Subcutaneous abdominal adipose tissue (tissue), 5 donors: ENCODE measurements around the gene INSYN2B.

Experiments used
- H3K27ac ChIP-seq: one replicate; pipeline ENCODE4 v1.7.0; 2013; ENCODE audit warnings: low read depth, mild to moderate bottlenecking, inconsistent platforms, low read length, moderate library complexity
- H3K27me3 ChIP-seq, 5 donors: one replicate each; pipeline ENCODE4 v1.7.0; 2013; ENCODE audit warnings: low read length in 5 of 5, inconsistent platforms in 1 of 5; ENCODE audit not compliant: control insufficient read depth in 5 of 5, insufficient read depth in 4 of 5
- H3K36me3 ChIP-seq, 5 donors: one replicate each; pipeline ENCODE4 v1.7.0; 2013; ENCODE audit warnings: low read length in 5 of 5; ENCODE audit not compliant: control insufficient read depth in 5 of 5, insufficient read depth in 5 of 5
- H3K4me1 ChIP-seq, 5 donors: one replicate each; pipeline ENCODE4 v1.7.0; 2013; ENCODE audit warnings: low read length in 5 of 5, mild to moderate bottlenecking in 3 of 5, moderate library complexity in 1 of 5; ENCODE audit not compliant: control insufficient read depth in 5 of 5, insufficient read depth in 5 of 5
- H3K4me3 ChIP-seq, 5 donors: one replicate each; pipeline ENCODE4 v1.7.0; 2013; ENCODE audit warnings: low read length in 5 of 5, low read depth in 1 of 5
- H3K9ac ChIP-seq, 5 donors: one replicate each; pipeline ENCODE4 v1.7.0; 2013; ENCODE audit warnings: low read length in 5 of 5, mild to moderate bottlenecking in 4 of 5, moderate library complexity in 3 of 5
- H3K9me3 ChIP-seq, 5 donors: one replicate each; pipeline ENCODE4 v1.7.0; 2013; ENCODE audit warnings: low read length in 5 of 5; ENCODE audit not compliant: control insufficient read depth in 5 of 5
- donor health status: healthy.
- donor health status: healthy.
- donor health status: healthy.
- donor health status: healthy.
- donor health status: healthy.

The INSYN2B gene

DNA sequence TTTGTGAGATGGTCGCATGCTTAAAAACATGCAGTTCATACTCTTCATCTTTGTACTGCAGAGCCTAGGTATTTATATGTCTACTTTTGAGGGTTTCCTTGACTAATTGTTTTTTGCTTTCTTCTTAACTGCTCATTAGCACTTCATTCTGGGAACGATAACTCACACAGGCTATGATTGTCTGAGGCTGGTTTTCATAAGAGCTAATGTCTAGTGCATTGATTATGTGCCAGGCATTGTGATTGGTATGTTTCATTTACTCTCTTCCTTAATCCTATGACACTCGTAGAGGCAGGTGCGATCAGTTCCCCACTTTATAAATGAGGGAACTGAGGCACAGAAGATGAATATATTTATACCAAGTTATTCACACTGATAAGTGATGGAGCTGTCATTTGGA, 93.6 kb downstream of the INSYN2B start:
- no peaks in the 10 kb centered on the region for H3K36me3 ChIP-seq
- no peaks in the 10 kb centered on the region for H3K9me3 ChIP-seq
- H3K4me1 ChIP-seq, result no peaks in the 10 kb centered on the region
- H3K9ac ChIP-seq, result no peak overlapping the region
- H3K4me3 ChIP-seq, result no peak overlapping the region
- H3K27ac ChIP-seq, result no peak overlapping the region
- H3K27me3 ChIP-seq, result no peaks in the 10 kb centered on the region

DNA sequence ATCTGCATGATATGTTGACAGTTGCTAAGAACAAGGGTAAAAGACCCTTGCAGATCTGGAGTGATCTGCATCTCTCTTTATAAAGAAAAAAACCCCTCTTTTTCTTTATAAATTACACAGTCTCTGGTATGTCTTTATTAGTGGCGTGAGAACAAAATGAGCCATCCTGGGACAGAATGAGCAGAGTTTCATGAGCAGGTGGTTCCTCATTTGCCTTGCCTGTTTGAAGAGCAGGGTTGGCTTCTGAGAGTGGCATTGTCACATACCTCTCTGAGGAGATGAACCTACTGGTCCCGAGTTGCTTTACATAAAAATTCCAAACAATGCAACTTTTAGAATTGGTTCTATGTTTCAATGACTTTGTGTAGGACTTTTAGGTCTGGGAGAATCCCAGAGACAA, 94.3 kb downstream of the INSYN2B start:
- Histone ChIP-seq H3K27me3 (no peaks in the 10 kb centered on the region), H3K4me1 (no peaks in the 10 kb centered on the region), H3K27ac (no peak overlapping the region)

DNA sequence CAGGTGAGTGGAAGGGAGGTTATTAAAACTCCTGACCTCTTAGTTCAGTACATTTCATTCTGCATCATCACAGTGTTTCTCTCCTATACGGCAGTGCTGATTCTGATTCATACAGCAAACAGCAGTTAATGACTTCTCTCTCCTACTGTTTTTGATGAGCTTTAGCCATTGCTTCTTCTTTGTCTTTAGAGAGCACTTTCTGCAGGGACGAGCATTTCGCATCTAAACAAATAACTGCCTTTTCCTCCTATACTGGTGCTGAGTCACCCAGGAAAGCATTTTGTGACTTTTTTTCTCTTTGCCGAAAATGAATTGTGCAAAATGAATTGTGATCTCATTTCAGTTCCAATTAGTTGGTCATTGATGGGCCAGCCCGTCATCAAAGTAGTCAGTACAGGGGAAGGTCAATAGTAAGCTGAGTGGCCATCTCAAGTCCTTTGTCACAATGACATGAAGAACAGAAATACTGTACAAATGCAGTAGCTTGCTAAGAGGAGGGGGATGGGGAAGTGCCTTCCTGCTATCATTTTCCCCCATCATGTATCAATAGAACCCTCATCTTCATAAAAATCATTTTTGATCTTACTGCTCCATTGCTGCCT, 98.5 kb downstream of the INSYN2B start:
- H3K9me3 ChIP-seq, result no peaks in the 10 kb centered on the region
- H3K27ac ChIP-seq, result no peak overlapping the region
- no peaks in the 10 kb centered on the region for H3K4me1 ChIP-seq
- no peaks in the 10 kb centered on the region for H3K36me3 ChIP-seq
- H3K27me3 ChIP-seq, result no peaks in the 10 kb centered on the region
- H3K4me3 ChIP-seq, result no peak overlapping the region
- H3K9ac ChIP-seq, result no peak overlapping the region

More for the DNA sequence above, 94.3 kb downstream of the INSYN2B start:
- H3K36me3 ChIP-seq, result no peaks in the 10 kb centered on the region
- no peak overlapping the region for H3K9ac ChIP-seq
- no peaks in the 10 kb centered on the region for H3K9me3 ChIP-seq
- H3K4me3 ChIP-seq, result no peak overlapping the region

DNA sequence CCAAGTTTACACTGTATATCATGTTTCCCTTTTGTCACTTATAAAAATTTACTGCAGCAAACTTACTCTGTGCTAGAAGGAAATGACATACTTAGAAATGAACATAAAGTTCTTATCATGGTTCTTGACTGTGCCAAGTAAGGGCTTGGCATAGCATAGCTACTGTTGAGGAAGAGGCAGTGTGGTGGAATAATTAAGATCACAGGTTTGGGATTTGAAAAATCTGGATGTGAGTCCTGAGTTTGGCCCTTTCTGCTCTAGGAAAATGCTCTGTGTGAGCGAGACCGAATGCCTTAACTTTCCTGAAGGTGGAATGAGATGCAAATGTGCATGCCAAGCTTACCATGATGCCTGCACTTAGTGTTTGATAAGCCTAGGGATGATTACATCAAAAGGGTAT, 99.5 kb downstream of the INSYN2B start:
- no peaks in the 10 kb centered on the region for H3K9me3 ChIP-seq
- no peaks in the 10 kb centered on the region for H3K27me3 ChIP-seq
- H3K4me3 ChIP-seq, result no peak overlapping the region
- peaks cover 0 to 8% (median 6%) of the 10 kb centered on the region in 5 donors for H3K4me1 ChIP-seq
- H3K27ac ChIP-seq, result no peak overlapping the region
- no peaks in the 10 kb centered on the region for H3K36me3 ChIP-seq
- no peak overlapping the region for H3K9ac ChIP-seq

DNA sequence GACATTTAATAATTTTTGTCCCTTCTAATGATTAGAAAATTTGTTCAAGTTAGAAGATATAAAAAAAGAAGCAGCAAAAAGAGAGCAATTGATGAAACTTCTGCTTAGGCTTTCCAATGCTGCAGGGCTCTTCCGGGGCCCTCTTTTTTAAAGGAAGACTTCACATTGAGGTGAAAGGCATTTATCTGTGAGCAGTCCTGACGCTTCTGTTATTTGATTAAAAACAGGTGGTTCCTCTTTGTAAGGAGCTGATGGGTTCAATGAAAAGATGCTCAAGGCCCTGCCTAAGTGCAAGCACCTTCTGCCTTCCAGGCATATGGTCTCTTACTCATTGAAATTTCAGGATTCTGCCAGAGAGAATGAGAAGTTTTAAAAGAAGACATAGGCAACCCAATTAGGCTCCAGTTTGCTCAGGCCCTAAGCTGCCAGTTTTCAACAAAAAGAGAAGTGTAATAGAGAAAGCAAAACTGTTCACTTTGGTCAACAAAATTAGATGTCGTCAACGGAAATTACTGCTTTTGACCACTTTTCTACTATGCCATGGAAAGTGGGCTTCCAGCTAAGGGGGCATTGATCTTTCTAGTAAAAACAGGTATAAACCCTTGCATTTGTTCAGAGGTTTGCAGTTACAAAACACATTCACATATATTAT, 100.2 kb downstream of the INSYN2B start:
- H3K27me3 ChIP-seq, result no peaks in the 10 kb centered on the region
- peaks cover 2 to 15% (median 10%) of the 10 kb centered on the region in 5 donors for H3K4me1 ChIP-seq
- peaks cover 0 to 2% (median 0%) of the 10 kb centered on the region in 5 donors for H3K36me3 ChIP-seq
- H3K4me3 ChIP-seq, result no peak overlapping the region
- H3K9ac ChIP-seq, result no peak overlapping the region
- H3K27ac ChIP-seq, result no peak overlapping the region
- no peaks in the 10 kb centered on the region for H3K9me3 ChIP-seq

DNA sequence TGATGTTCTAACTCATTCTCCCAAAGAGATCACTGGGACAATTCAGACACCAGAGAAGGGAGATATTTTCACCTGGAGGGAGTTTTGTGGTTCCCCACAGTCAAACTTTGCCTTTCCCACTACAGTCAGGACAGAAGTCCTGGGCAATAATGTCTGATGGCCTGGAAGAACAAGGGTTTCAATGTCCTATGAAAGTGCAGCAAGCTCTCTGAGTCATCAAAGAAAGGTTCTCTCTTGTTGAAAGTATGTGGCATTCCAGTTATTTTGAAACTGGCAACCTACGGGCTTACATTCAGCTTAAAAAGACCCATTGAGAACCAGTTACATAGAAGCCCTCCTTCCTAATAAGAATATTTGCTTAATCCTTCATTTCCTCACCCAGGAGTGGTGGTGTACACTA, 103.9 kb downstream of the INSYN2B start:
- Histone ChIP-seq H3K36me3 (peaks cover 0 to 2% (median 0%) of the 10 kb centered on the region in 5 donors), H3K4me3 (no peak overlapping the region), H3K27ac (no peak overlapping the region), H3K9me3 (no peaks in the 10 kb centered on the region), H3K4me1 (peaks cover 2 to 51% (median 43%) of the 10 kb centered on the region in 5 donors), H3K9ac (no peak overlapping the region), H3K27me3 (no peaks in the 10 kb centered on the region)

DNA sequence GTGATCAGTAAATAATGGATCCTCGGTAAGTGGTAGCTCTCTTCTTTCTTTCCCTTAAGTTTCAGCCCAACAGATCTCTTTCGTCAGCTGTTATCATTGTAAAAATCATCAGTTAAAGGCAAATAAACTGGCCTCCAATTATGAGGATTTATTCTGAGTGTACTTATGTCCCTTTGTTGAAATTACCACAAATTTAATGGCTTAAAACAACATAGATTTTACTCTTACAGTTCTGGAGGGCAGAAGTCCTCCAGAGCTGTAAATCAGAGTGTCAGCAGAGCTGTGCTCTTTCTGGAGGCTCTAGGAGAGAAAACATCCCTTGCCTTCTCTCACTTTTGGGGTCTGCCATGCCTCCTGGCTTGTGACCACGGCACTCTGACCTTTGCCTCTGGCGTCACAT, 104.6 kb downstream of the INSYN2B start:
- Histone ChIP-seq H3K36me3 (peaks cover 0 to 2% (median 0%) of the 10 kb centered on the region in 5 donors), H3K27ac (no peak overlapping the region), H3K9ac (no peak overlapping the region), H3K4me3 (no peak overlapping the region), H3K4me1 (peaks cover 2 to 52% (median 43%) of the 10 kb centered on the region in 5 donors), H3K27me3 (no peaks in the 10 kb centered on the region), H3K9me3 (no peaks in the 10 kb centered on the region)

DNA sequence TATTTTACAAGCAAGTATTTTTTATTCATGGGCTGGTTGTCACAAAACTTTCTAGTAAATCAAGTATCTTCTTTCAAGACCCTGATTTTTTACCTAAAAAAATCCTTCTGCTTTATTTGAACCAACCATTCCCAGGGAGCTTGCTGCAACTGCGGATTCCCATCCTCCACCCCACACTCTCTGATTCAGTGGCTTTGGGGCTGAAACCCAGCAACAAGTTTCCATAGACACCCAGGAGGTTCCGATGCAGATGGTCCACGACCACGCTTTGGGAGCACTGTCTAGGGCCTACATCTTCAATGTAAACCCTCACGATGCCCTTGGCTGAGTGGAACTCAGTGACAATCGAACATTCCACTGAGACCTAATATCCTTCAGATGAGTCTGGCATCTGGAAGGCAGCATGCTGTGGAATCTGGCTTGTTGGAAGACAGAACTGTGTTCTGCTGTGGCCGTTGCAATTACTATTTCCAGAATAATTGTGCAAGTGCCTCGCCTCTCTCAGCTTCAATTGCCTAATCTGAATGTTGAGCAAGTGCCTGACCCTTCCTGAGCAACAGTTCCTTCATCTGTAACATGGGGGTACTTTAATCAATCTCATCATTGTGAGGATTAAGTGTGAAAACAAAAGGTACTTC, 105.1 kb downstream of the INSYN2B start:
- Histone ChIP-seq H3K9me3 (no peaks in the 10 kb centered on the region), H3K27ac (peak overlapping the region; percentile 70), H3K9ac (peak overlapping the region in 1 of 5 donors; percentile 19), H3K4me1 (peaks cover 2 to 52% (median 43%) of the 10 kb centered on the region in 5 donors), H3K36me3 (peaks cover 0 to 2% (median 0%) of the 10 kb centered on the region in 5 donors), H3K27me3 (no peaks in the 10 kb centered on the region), H3K4me3 (no peak overlapping the region)

DNA sequence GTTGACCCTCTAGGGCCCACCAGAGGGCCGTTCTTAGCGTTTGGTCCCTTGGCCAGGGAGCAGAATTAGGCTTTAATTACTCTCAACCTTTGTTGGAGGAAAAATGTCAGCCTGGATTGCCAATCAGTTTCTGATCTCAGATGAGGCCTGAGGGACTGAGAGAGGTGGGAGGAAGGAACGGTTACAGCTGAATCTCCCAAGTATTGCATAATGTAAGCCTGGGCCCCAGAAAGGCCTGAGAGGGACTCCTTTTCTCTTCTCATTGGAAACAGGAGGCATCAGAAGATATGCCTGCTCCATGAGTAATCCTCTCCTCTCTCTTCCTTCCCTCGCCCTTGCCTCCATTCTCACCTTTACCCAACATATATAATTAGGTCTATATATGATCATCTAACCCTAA, 105.7 kb downstream of the INSYN2B start:
- H3K27ac ChIP-seq, result peak overlapping the region; percentile 70
- H3K9ac ChIP-seq, result peak overlapping the region in 1 of 5 donors; percentile 19
- no peaks in the 10 kb centered on the region for H3K9me3 ChIP-seq
- peaks cover 0 to 2% (median 0%) of the 10 kb centered on the region in 5 donors for H3K36me3 ChIP-seq
- H3K4me1 ChIP-seq, result peaks cover 2 to 52% (median 43%) of the 10 kb centered on the region in 5 donors
- no peaks in the 10 kb centered on the region for H3K27me3 ChIP-seq
- no peak overlapping the region for H3K4me3 ChIP-seq

DNA sequence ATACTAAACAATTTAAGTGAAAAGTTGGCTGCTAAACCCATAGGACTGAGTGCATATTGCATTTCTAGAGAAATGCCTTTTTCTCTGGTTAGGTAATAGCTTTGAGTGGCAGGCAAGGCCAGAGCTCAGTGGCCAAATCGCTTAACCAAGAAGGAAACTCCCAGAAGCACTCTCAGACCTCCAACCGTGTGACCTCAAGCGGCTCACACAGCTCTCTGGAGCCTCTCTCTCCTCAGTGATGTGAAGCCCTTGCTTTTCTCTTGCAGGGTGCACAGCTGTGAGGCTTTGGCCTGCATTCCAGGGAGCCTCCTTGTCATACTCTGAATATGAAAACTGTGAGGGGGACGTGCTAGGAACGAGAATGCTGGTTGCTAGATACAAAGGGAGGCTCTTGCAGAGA, 106.7 kb downstream of the INSYN2B start:
- Histone ChIP-seq H3K27ac (peak overlapping the region; percentile 15), H3K9me3 (no peaks in the 10 kb centered on the region), H3K4me1 (peaks cover 2 to 52% (median 43%) of the 10 kb centered on the region in 5 donors), H3K4me3 (no peak overlapping the region), H3K36me3 (peaks cover 0 to 2% (median 0%) of the 10 kb centered on the region in 5 donors), H3K27me3 (no peaks in the 10 kb centered on the region), H3K9ac (no peak overlapping the region)
